ENCODE measurements around the gene TRAF2. TPM values are rescaled to one million over a fixed set of nuclear protein-coding genes. Genes with fewer than 3 reads are reported as not detected.
A peak's percentile ranks its signal among the peaks of the same experiment; 100 is the strongest.
"Not testable (repeated sequence)": the region's sequence is repeated elsewhere in the genome, so short reads cannot be mapped to it uniquely, and the experiment has no call there.

Gene TRAF2
- polyA plus RNA-seq, 2 of the 4 experiments (the other 2 are of a cell fraction) = 23.8 to 39.5 TPM

DNA sequence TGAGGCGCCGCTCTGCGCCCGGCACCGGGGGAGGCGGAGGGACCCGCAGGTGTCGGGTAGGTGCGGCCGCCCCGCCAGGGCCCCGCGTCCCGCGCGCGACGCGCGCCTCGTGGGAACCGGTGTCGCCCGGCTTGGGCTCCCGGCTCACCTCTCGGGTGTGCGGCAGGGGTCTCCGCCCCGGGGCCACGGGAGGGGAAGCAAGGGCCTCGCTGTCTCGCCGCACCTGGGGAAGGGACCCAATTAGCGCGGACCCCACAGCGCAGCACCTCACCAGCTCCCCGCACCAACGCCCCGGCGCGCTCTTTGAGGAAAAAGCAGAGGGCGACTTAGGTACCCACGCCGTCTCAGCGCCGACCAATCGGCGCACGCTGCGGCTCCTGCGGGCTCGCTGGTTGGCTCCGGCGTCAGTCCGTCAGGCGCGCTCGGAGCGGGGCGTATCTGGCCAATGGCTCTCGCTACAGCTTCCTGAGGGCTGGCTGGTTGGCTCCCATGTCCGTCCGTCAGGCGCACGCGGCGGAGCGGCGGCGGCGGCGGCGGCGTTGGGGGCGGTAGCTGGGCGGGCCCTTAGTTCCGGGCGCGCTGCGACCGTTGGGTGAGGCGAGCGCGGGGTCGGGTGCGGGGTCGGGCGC, at the start of gene TRAF2 (continued):
- TF ChIP-seq REST (IDR thresholded peaks at IDR 0.05) (peak; percentile 31; the same call in 1 of the 2 replicates), FOSB (CRISPR knock-in tag; IDR thresholded peaks at IDR 0.05) (no peak), POLR2AphosphoS2 (conservative IDR thresholded peaks at IDR 0.05; ENCODE audit: low read length) (no peak), CBX2 (IDR thresholded peaks at IDR 0.05; ENCODE audit: borderline replicate concordance, low read depth) (no peak), POLR2A (IDR thresholded peaks at IDR 0.05; ENCODE audit: low read length) (peak; percentile 93)

GRCh38 chr9:136837146-136837855, 49.0 kb upstream of the TRAF2 start:
- no peak for TF ChIP-seq RARB (CRISPR knock-in tag; IDR thresholded peaks at IDR 0.05)
- TF ChIP-seq HOXB13 (CRISPR knock-in tag; IDR thresholded peaks at IDR 0.05; ENCODE audit: low read depth) = no peak
- no peak for TF ChIP-seq EHMT2 (IDR thresholded peaks at IDR 0.05; ENCODE audit: low read depth)
- no peak for TF ChIP-seq CHD4 (IDR thresholded peaks at IDR 0.05; ENCODE audit: borderline replicate concordance)
- TF ChIP-seq POLR2AphosphoS2 (conservative IDR thresholded peaks at IDR 0.05; ENCODE audit: low read length) = no peak
- no peak for TF ChIP-seq PBX3 (IDR thresholded peaks at IDR 0.05)
- no peak for TF ChIP-seq JUN (IDR thresholded peaks at IDR 0.05)
- no peak for TF ChIP-seq HDAC2 (IDR thresholded peaks at IDR 0.05)
- ChIA-PET POLR2A (no interaction called here), CTCF (interaction anchor here (1.5 to 2.2 kb wide), 4 partner anchors 22 to 198 kb away, joined by 4 to 10 read pairs (median 4); no protein-coding TSS in a partner anchor)
- Histone ChIP-seq H3K4me2 (no peak overlapping the region), H3K9me3 (no peaks in the 10 kb centered on the region), H3K4me1 (peaks cover 42% of the 10 kb centered on the region), H3K27ac (no peak overlapping the region), H3K4me3 (no peak overlapping the region)
- ATAC-seq (no peak), DNase-seq (ENCODE audit: low read depth in 1 of 2, low spot score in 1 of 2) (no peak), FAIRE-seq (no peak)
- WGBS (ENCODE audit: missing lambda C conversion rate) = 91% methylated on average over 14 of the region's 27 CpGs

DNA sequence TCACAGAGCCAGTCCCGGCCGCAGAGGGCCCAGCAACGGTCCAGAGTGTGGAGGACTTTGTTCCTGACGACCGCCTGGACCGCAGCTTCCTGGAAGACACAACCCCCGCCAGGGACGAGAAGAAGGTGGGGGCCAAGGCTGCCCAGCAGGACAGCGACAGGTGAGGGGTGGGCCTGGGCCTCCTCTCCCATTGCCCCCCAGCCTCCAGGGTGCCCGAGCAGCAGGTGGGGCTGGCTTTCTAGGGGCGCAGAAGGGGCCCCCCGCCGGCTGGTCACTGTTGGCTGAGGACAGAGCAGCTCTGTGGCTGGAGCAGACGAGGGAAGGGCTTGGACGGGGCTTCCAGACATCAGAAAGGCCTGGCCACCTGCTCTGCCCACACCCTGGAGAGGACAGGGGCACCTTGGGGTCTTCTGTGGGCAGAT, 48.4 kb upstream of the TRAF2 start:
- WGBS (ENCODE audit: missing lambda C conversion rate) = no CpG with 5 or more reads among the region's 15 CpGs
- ATAC-seq; H3K27ac ChIP-seq; DNase-seq (ENCODE audit: low read depth in 1 of 2, low spot score in 1 of 2); H3K4me2 ChIP-seq; POLR2A ChIA-PET; H3K4me3 ChIP-seq; H3K9me3 ChIP-seq; FAIRE-seq: not testable (repeated sequence)
- peaks cover 44% of the 10 kb centered on the region for H3K4me1 ChIP-seq
- CTCF ChIA-PET = interaction anchor here (1.1 to 2.1 kb wide), 5 partner anchors 24 to 197 kb away, joined by 3 to 10 read pairs (median 4); no protein-coding TSS in a partner anchor

GRCh38 chr9:136838314-136839228, 47.7 kb upstream of the TRAF2 start:
- no peak overlapping the region for H3K4me3 ChIP-seq
- 0 out of 6 replicates have a peak overlapping the region, but pooled peaks of 1 of the 2 experiments have one; percentile 90 for H3K27ac ChIP-seq
- POLR2A ChIA-PET = no interaction called here
- FAIRE-seq = no peak
- H3K4me2 ChIP-seq = no peak overlapping the region
- no peak for DNase-seq (ENCODE audit: low read depth in 1 of 2, low spot score in 1 of 2)
- no peaks in the 10 kb centered on the region for H3K9me3 ChIP-seq
- no peak for TF ChIP-seq BHLHE40 (IDR thresholded peaks at IDR 0.05; ENCODE audit: low read depth, low read length)
- no peak for TF ChIP-seq CEBPB (IDR thresholded peaks at IDR 0.05)
- no peak for TF ChIP-seq HOXB13 (CRISPR knock-in tag; IDR thresholded peaks at IDR 0.05; ENCODE audit: low read depth)
- no peak for TF ChIP-seq CHD2 (IDR thresholded peaks at IDR 0.05; ENCODE audit: low read length, partially characterized antibody)
- TF ChIP-seq GATA3 (IDR thresholded peaks at IDR 0.05; ENCODE audit: borderline replicate concordance) = no peak
- no peak for TF ChIP-seq RARB (CRISPR knock-in tag; IDR thresholded peaks at IDR 0.05)
- ATAC-seq = no peak
- 96% methylated on average over 13 of the region's 29 CpGs for WGBS (ENCODE audit: missing lambda C conversion rate)
- CTCF ChIA-PET = interaction anchor here (1.1 to 3.2 kb wide), 6 partner anchors 9 to 197 kb away, joined by 3 to 13 read pairs (median 8); no protein-coding TSS in a partner anchor
- H3K4me1 ChIP-seq = peaks cover 51% of the 10 kb centered on the region
